Karpas-422 (cell line): Measurements from ENCODE around the gene ZNF428. TPM values are rescaled to one million over a fixed set of nuclear protein-coding genes. Genes with fewer than 3 reads are reported as not detected.

Experiments
- DNase-seq: peaks from one replicate; pipeline ENCODE4 v3.0.0-alpha.2; 2015
- H2AFZ ChIP-seq: fragments of 200-600 bp; sonication (generic); 2 replicates; pipeline ENCODE4 v1.6.1; 2014; ENCODE audit warnings: antibody characterized with exemption, low read length, mixed read lengths
- H3K27ac ChIP-seq: fragments of 200-600 bp; sonication (generic); 2 replicates; pipeline ENCODE4 v1.5.1; 2014; ENCODE audit warnings: mild to moderate bottlenecking, low read length, moderate library complexity
- H3K27me3 ChIP-seq: fragments of 200-600 bp; sonication (generic); 2 replicates; pipeline ENCODE4 v1.6.1; 2014; ENCODE audit warnings: low read length, mixed read lengths
- H3K36me3 ChIP-seq: fragments of 200-600 bp; sonication (generic); 2 replicates; pipeline ENCODE4 v1.6.1; 2014; ENCODE audit warnings: low read length, mixed read lengths; ENCODE audit not compliant: insufficient read depth
- H3K4me1 ChIP-seq: fragments of 200-600 bp; sonication (generic); 2 replicates; pipeline ENCODE4 v1.6.1; 2014; ENCODE audit warnings: mild to moderate bottlenecking, low read length, mixed read lengths
- H3K4me2 ChIP-seq: fragments of 200-600 bp; sonication (generic); 2 replicates; pipeline ENCODE4 v1.6.1; 2014; ENCODE audit warnings: low read length, low read depth, mild to moderate bottlenecking; ENCODE audit not compliant: poor library complexity, severe bottlenecking
- H3K4me3 ChIP-seq: fragments of 200-600 bp; sonication (generic); 2 replicates; pipeline ENCODE4 v1.5.1; 2014; ENCODE audit warnings: mild to moderate bottlenecking, antibody characterized with exemption, low read length, mixed read lengths
- H3K79me2 ChIP-seq: fragments of 200-600 bp; sonication (generic); 2 replicates; pipeline ENCODE4 v1.6.1; 2014; ENCODE audit warnings: mild to moderate bottlenecking, low read length, mixed read lengths
- H3K9ac ChIP-seq: fragments of 200-600 bp; sonication (generic); 2 replicates; pipeline ENCODE4 v1.6.0; 2014; ENCODE audit warnings: low read length
- H3K9me2 ChIP-seq: fragments of 200-600 bp; sonication (generic), shearing (Covaris generic); replicated peaks from 2 replicates; pipeline ENCODE4 v1.6.0; 2014; ENCODE audit warnings: mild to moderate bottlenecking, low read length, moderate library complexity; ENCODE audit not compliant: insufficient read depth
- H3K9me3 ChIP-seq: fragments of 300-700, 200-600 bp; sonication (generic); 2 replicates; pipeline ENCODE4 v1.6.1; 2014; ENCODE audit warnings: low read length, mixed read lengths
- H4K20me1 ChIP-seq: fragments of 200-600 bp; sonication (generic); 2 replicates; pipeline ENCODE4 v1.6.1; 2014; ENCODE audit warnings: mild to moderate bottlenecking, antibody characterized with exemption, low read length, low read depth; ENCODE audit not compliant: insufficient read depth
- total RNA-seq: library from RNA; depleted of rRNA; stranded (reverse); fragments of >200 nt; shearing (Covaris generic); gene quantifications from 2 replicates; pipeline ENCODE4 v1.2.3, GENCODE V29; 2014; ENCODE audit warnings: low replicate concordance

The ZNF428 gene
- total RNA-seq, 1 experiment from 2014 or later, result 37.9 TPM

DNA sequence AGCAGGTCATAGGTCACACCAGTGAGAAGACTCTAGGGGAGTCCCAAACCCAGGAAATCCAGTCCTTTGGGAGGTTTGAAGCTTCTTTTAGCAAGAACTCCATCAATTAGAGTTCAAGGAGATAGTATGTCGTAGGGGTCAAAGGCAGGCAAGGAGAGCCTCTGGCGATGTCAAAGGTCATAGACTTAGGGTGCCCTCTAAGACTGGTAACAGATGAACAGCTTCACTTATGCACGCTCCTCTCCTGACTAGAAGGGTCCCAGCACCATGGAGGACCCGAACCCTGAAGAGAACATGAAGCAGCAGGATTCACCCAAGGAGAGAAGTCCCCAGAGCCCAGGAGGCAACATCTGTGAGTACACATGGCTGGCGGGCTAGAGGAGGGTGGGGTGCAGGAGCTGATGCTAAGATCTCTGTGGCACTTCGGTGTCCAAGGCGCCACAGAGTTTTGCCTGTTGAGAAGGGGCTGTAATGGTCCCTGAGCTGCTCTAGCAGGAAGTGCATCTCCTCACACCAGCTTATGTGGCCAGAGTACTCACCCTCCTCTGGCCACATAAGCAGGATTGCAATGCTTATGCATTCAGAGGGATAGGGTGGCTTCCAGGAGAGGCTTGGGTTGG is 22.5 kb downstream of the ZNF428 start:
- Histone ChIP-seq H3K9me2 (no peaks in the 10 kb centered on the region), H3K4me3 (peak overlapping the region; percentile 77)
- DNase-seq, result peak; percentile 53

GRCh38 chr19:43595999-43596841 is 23.2 kb downstream of the ZNF428 start, which contains the start of the genes IRGQ and ZNF576:
Gene IRGQ, minus strand, starts transcription at chr19:43596134. Its CDS starts 796 bp downstream, at chr19:43595338.
Gene ZNF576, plus strand, starts transcription at chr19:43596595. Its CDS starts 514 bp downstream, at chr19:43597109.
- H3K27ac ChIP-seq, result peak within 1 kb of the TSS; percentile 73
- H4K20me1 ChIP-seq, result no peaks in the 10 kb centered on the region; the same call in 1 of the 2 replicates
- H3K27me3 ChIP-seq, result no peaks in the 10 kb centered on the region
- no peaks in the 10 kb centered on the region for H3K9me2 ChIP-seq
- peak within 1 kb of the TSS; percentile 77 for H3K4me3 ChIP-seq
- peaks cover 25% of the 10 kb centered on the region for H3K4me1 ChIP-seq
- peak within 1 kb of the TSS; percentile 87 for H3K9ac ChIP-seq
- H2AFZ ChIP-seq, result peak within 1 kb of the TSS; percentile 29; the same call in 1 of the 2 replicates
- H3K79me2 ChIP-seq, result peaks cover 61% of the 10 kb centered on the region
- H3K9me3 ChIP-seq, result no peaks in the 10 kb centered on the region
- H3K36me3 ChIP-seq, result peaks cover 10% of the 10 kb centered on the region; the same call in 1 of the 2 replicates
- H3K4me2 ChIP-seq, result peak within 1 kb of the TSS; percentile 91
- peak; percentile 100 for DNase-seq

More for the DNA sequence above, 22.5 kb downstream of the ZNF428 start:
- Histone ChIP-seq H3K4me2 (peak overlapping the region; percentile 73), H4K20me1 (no peaks in the 10 kb centered on the region; the same call in 1 of the 2 replicates), H3K4me1 (peaks cover 25% of the 10 kb centered on the region), H3K36me3 (peaks cover 10% of the 10 kb centered on the region; the same call in 1 of the 2 replicates), H3K27me3 (no peaks in the 10 kb centered on the region), H3K79me2 (peaks cover 61% of the 10 kb centered on the region), H3K27ac (peak overlapping the region; percentile 73; the same call in 1 of the 2 replicates), H2AFZ (no peak overlapping the region), H3K9ac (peak overlapping the region; percentile 81), H3K9me3 (no peaks in the 10 kb centered on the region)

- Histone ChIP-seq H3K4me3 (peak overlapping the region; percentile 77), H3K36me3 (peaks cover 10% of the 10 kb centered on the region; the same call in 1 of the 2 replicates), H3K9ac (peak overlapping the region; percentile 87), H3K4me2 (peak overlapping the region; percentile 91), H4K20me1 (no peaks in the 10 kb centered on the region; the same call in 1 of the 2 replicates), H3K27me3 (no peaks in the 10 kb centered on the region), H3K4me1 (peaks cover 25% of the 10 kb centered on the region), H3K79me2 (peaks cover 61% of the 10 kb centered on the region), H3K9me2 (no peaks in the 10 kb centered on the region), H3K27ac (peak overlapping the region; percentile 31; the same call in 1 of the 2 replicates), H2AFZ (peak overlapping the region; percentile 29; the same call in 1 of the 2 replicates), H3K9me3 (no peaks in the 10 kb centered on the region)
- no peak for DNase-seq
These were observed 23.8 kb downstream of the ZNF428 start for GRCh38 chr19:43595605-43595998.

DNA sequence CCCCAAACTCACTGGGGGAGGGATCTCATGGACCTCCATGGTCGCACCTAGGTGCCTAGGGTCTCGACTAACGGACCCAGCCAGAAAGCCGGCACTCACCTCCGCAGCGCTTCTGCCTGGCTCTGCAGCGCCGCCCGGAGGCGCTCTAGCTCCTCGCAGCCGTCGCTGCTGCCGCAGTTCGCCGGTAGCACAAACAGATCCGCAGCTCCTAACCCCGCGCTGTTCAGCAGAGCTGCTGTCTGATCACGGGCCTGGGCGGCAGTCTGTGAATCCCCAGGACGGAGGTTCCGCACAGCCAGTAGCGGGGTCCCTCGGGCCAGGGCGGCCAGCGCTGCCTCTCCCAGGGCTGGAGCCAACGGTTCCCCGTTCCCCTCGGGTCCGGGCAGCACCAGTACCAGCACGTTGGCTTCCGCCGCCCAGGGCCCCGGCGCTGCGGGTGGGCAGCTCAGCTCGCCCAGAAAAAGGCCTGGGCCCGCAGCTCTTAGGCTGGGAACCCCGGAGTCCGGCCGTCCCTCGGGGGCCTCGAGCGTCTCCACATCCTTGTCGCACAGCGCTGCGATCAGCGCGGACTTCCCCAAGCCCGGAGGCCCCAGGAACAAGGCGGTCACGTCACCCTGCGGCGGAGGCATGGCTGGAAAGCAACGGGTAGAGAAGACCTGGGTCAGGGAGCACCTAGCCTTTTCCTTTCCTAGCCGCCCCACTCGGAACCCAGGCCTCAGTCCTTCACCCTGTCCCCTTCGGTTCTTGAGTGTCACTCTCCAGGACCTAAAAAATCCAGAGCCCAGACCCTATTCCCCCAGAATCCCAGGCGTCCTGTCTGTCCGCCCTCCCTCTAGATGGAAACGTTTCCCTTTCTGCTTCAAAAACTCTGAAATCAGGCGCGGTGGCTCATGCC is 24.5 kb downstream of the ZNF428 start:
- peak; percentile 91 for DNase-seq
- Histone ChIP-seq H3K27ac (peak overlapping the region; percentile 31; the same call in 1 of the 2 replicates), H3K9me2 (no peaks in the 10 kb centered on the region), H3K4me1 (peaks cover 25% of the 10 kb centered on the region), H4K20me1 (no peaks in the 10 kb centered on the region; the same call in 1 of the 2 replicates), H3K27me3 (no peaks in the 10 kb centered on the region), H3K9me3 (no peaks in the 10 kb centered on the region), H3K9ac (peak overlapping the region; percentile 87), H3K36me3 (peaks cover 10% of the 10 kb centered on the region; the same call in 1 of the 2 replicates), H3K4me2 (peak overlapping the region; percentile 91), H3K79me2 (peaks cover 56% of the 10 kb centered on the region), H3K4me3 (peak overlapping the region; percentile 77), H2AFZ (peak overlapping the region; percentile 29; the same call in 1 of the 2 replicates)

DNA sequence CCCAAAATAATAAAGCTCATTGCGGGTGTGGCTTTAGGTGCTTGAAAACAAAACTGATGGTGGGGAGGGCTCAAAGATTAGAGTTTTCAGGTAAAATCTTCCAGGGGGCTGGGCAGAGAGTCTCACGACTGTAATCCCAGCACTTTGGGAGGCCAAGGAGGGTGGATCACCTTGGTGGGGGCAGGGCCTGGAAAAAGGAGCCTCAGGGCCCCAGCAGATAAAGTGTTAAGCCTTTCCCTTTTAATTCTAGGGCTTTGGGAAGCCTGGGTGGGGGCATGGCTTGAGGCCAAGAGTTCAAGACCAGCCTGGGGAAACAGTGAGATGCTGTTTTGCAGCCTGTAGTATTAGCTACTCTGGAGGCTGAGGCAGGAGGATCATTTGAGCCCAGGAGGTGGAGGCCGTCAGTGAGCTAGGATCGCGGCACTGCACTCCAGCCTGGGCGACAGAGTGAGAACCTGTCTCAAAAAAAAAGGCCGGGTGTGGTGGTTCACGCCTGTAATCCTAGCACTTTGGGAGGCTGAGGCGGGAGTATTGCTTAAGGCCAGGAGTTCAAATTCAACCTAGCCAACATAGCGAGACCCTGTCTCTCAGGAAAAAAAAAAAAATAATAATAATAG is 25.2 kb downstream of the ZNF428 start:
- no peak for DNase-seq
- Histone ChIP-seq H3K4me1 (peaks cover 25% of the 10 kb centered on the region), H3K9ac (peak overlapping the region; percentile 87; the same call in 1 of the 2 replicates), H3K9me2 (no peaks in the 10 kb centered on the region), H3K27me3 (no peaks in the 10 kb centered on the region), H3K4me3 (peak overlapping the region; percentile 77), H4K20me1 (no peaks in the 10 kb centered on the region; the same call in 1 of the 2 replicates), H3K79me2 (peaks cover 48% of the 10 kb centered on the region), H3K4me2 (peak overlapping the region; percentile 91), H3K9me3 (no peaks in the 10 kb centered on the region), H2AFZ (no peak overlapping the region), H3K36me3 (peaks cover 3% of the 10 kb centered on the region; the same call in 1 of the 2 replicates), H3K27ac (no peak overlapping the region)

DNA sequence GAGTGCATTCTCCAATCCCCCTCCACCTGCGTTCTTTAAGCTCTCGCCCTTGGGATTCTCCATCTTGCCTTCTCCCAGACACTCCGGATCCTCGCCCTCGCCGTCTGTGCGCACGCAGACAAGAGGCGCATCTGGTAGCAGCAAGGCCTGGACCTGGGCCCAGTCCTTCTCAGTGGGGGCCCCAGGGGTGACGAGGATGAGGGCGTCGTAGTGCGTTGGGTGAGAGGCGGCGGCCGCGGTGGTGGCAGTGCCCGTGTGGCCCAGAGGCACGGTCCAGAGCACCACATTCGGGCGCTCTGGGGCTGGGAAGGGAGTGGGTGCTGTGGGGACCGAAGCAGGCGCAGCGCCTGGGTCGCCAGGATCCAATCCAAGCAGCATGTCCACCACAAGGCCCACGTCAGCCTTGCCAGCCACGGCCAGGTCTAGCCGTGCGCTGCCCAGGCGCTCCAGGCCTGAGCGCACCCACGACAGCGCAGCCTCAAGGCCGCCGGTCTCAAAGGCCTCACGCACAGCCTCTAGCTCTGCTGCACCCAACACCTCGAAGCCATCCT is 26.6 kb downstream of the ZNF428 start:
- Histone ChIP-seq H3K27me3 (no peaks in the 10 kb centered on the region), H3K9ac (no peak overlapping the region), H2AFZ (no peak overlapping the region), H3K4me1 (peaks cover 16% of the 10 kb centered on the region), H4K20me1 (no peaks in the 10 kb centered on the region; the same call in 1 of the 2 replicates), H3K4me2 (no peak overlapping the region), H3K9me2 (no peaks in the 10 kb centered on the region), H3K9me3 (no peaks in the 10 kb centered on the region), H3K4me3 (no peak overlapping the region), H3K27ac (no peak overlapping the region), H3K36me3 (peaks cover 3% of the 10 kb centered on the region; the same call in 1 of the 2 replicates), H3K79me2 (peaks cover 35% of the 10 kb centered on the region)
- DNase-seq, result no peak
